Suprapubic skin (tissue), 3 donors: ENCODE data around the gene GRWD1.

Experiments
- CTCF ChIP-seq, 2 donors: fragments of 200-600 bp in 1 of 2; fragments of 450-650 bp in 1 of 2; sonication (generic) in 1 of 2; IDR thresholded peaks; one replicate each; pipeline ENCODE4 v1.5.1; 2016 to 2019; ENCODE audit warnings: antibody characterized with exemption in 2 of 2, mild to moderate bottlenecking in 1 of 2, moderate library complexity in 1 of 2
- POLR2A ChIP-seq, 2 donors: fragments of 450-650 bp; IDR thresholded peaks; one replicate each; pipeline ENCODE4 v1.6.1; 2017; ENCODE audit warnings: antibody characterized with exemption in 2 of 2, mild to moderate bottlenecking in 2 of 2, moderate library complexity in 2 of 2

DNA sequence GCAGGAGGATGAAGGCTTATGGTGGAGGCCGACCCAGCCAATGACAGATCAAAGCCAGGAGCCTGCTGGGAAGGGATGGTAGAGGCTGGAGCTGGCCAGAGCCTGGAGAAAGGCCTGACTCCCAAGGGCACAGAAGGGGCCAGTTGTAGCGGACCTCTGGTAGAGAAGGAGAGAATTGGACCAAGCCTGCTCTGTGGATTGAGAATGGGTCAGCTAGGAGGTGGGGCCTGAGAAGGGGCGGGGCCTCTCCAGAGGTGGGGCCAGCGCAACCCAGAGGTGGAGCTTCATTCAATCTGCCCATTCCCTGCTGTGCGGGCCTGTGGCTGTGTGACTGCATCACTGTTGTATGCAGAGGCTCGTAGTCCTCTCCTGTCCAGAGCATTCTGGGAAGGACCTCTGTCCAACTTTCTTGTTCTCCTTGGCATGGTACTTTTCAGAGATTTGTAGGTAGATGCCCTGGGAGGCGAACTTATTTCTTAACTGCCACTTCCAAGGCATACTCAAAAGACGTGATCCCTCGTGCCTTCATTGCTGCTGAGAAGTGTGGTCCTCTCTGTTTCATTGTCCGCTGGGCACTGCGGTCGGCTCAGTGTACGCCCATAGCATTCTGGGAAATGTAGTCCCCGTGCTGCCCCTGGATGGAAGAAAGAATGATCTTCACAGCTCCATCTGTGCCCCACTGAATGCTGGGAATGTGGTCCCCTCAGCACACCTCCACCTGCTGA is 45.6 kb upstream of the GRWD1 start:
- TF ChIP-seq POLR2A (IDR thresholded peaks at IDR 0.05) (no peak), CTCF (IDR thresholded peaks at IDR 0.05) (no peak)
